Measurements from ENCODE around the gene CCR9.
A peak's percentile ranks its signal among the peaks of the same experiment; 100 is the strongest.

CCR9 gene

GRCh38 chr3:45936261-45936660, 49.9 kb downstream of the CCR9 start:
- DNase-seq (ENCODE audit: low read depth), result no peak

GRCh38 chr3:45937206-45938042, 51.1 kb downstream of the CCR9 start:
- no peak for DNase-seq (ENCODE audit: low read depth)

- no peak for DNase-seq (ENCODE audit: low read depth)
These were observed 51.7 kb downstream of the CCR9 start for GRCh38 chr3:45938043-45938435.

GRCh38 chr3:45938864-45939263, 52.5 kb downstream of the CCR9 start:
- DNase-seq (ENCODE audit: low read depth), result peak; percentile 73

GRCh38 chr3:45939341-45939771, 53.0 kb downstream of the CCR9 start:
- DNase-seq (ENCODE audit: low read depth), result no peak

- no peak for DNase-seq (ENCODE audit: low read depth)
These were observed 53.8 kb downstream of the CCR9 start for GRCh38 chr3:45940004-45940780.

GRCh38 chr3:45940781-45941365, 54.5 kb downstream of the CCR9 start:
- no peak for DNase-seq (ENCODE audit: low read depth)

GRCh38 chr3:45942051-45942825, 55.9 kb downstream of the CCR9 start:
- DNase-seq (ENCODE audit: low read depth), result no peak

- peak; percentile 8 for DNase-seq (ENCODE audit: low read depth)
These were observed 57.0 kb downstream of the CCR9 start, which contains the start of gene CXCR6 for GRCh38 chr3:45943207-45943846. CXCR6 (plus strand) TSS chr3:45943464; CDS start chr3:45946482, 3,018 bp downstream.

- DNase-seq (ENCODE audit: low read depth), result no peak
These were observed 58.7 kb downstream of the CCR9 start for GRCh38 chr3:45944830-45945620.

- no peak for DNase-seq (ENCODE audit: low read depth)
These were observed 60.0 kb downstream of the CCR9 start for GRCh38 chr3:45946307-45946706.

GRCh38 chr3:45946875-45947274, 60.5 kb downstream of the CCR9 start:
- DNase-seq (ENCODE audit: low read depth), result no peak

- DNase-seq (ENCODE audit: low read depth), result no peak
These were observed 61.0 kb downstream of the CCR9 start for GRCh38 chr3:45947361-45947760.

- no peak for DNase-seq (ENCODE audit: low read depth)
These were observed 62.0 kb downstream of the CCR9 start for GRCh38 chr3:45948311-45948781.

GRCh38 chr3:45948881-45949280, 62.5 kb downstream of the CCR9 start:
- no peak for DNase-seq (ENCODE audit: low read depth)

GRCh38 chr3:45949432-45949831, 63.1 kb downstream of the CCR9 start:
- DNase-seq (ENCODE audit: low read depth), result no peak

GRCh38 chr3:45950131-45950530, 63.8 kb downstream of the CCR9 start:
- no peak for DNase-seq (ENCODE audit: low read depth)

GRCh38 chr3:45950686-45951600, 64.6 kb downstream of the CCR9 start:
- peak; percentile 14 for DNase-seq (ENCODE audit: low read depth)

- no peak for DNase-seq (ENCODE audit: low read depth)
These were observed 65.6 kb downstream of the CCR9 start for GRCh38 chr3:45951946-45952345.

Data from stimulated activated CD8-positive, alpha-beta memory T cell treated with anti-CD3 and anti-CD28 coated beads, Interleukin-15, amount 100 ng/mL, for 1 hour (primary cell).